ENCODE measurements around the gene TBC1D3D.
"Not testable (repeated sequence)": the region's sequence is repeated elsewhere in the genome, so short reads cannot be mapped to it uniquely, and the experiment has no call there.

TBC1D3D gene

GRCh38 chr17:38003676-38004075, at the start of gene TBC1D3D:
Gene TBC1D3D (plus strand): TSS chr17:38003976. CDS start chr17:38005561, 1,585 bp downstream.
- not testable (repeated sequence) for DNase-seq (ENCODE audit: low read depth)

GRCh38 chr17:37988960-37989359, 14.8 kb upstream of the TBC1D3D start, which contains the start of gene TBC1D3L:
Gene TBC1D3L (minus strand): TSS chr17:37989060. CDS start chr17:37987520, 1,540 bp downstream.
- DNase-seq (ENCODE audit: low read depth) = not testable (repeated sequence)

Data from stimulated activated CD8-positive, alpha-beta memory T cell treated with anti-CD3 and anti-CD28 coated beads, Interleukin-12 subunit alpha, Interleukin-12 subunit beta, amount 100 ng/mL, for 1 hour (primary cell).